Sigmoid colon (tissue), 7 donors: Measurements from ENCODE around the gene FBXO33. TPM values are rescaled to one million over a fixed set of nuclear protein-coding genes. Genes with fewer than 3 reads are reported as not detected.
A peak's percentile ranks its signal among the peaks of the same experiment; 100 is the strongest.

Source experiments
- DNase-seq: peaks from one replicate; pipeline ENCODE4 v3.0.0-alpha.2; 2019
- H3K27ac ChIP-seq, 4 donors: fragments of 200-600 bp; sonication (generic); one replicate each; pipeline ENCODE4 v1.5.1; 2016 to 2019; ENCODE audit warnings: mild to moderate bottlenecking in 1 of 4
- H3K27me3 ChIP-seq, 3 donors: fragments of 200-600 bp; sonication (generic); one replicate each; pipeline ENCODE4 v1.5.1; 2019; ENCODE audit warnings: mild to moderate bottlenecking in 1 of 3
- H3K36me3 ChIP-seq, 4 donors: fragments of 200-600 bp; sonication (generic); one replicate each; pipeline ENCODE4 v1.5.1; 2016 to 2019
- H3K4me1 ChIP-seq, 4 donors: fragments of 200-600 bp; sonication (generic); one replicate each; pipeline ENCODE4 v1.5.1; 2017 to 2019
- H3K4me3 ChIP-seq, 4 donors: fragments of 200-600 bp; sonication (generic); one replicate each; pipeline ENCODE4 v1.5.1; 2017 to 2019; ENCODE audit warnings: mild to moderate bottlenecking in 2 of 4, moderate library complexity in 1 of 4
- H3K9me3 ChIP-seq, 4 donors: fragments of 200-600 bp in 3 of 4; sonication (generic) in 3 of 4; one replicate each; pipeline versions ENCODE4 v1.5.1 to v1.6.1; 2013 to 2019
- EP300 ChIP-seq, 4 donors: sonication (generic); formaldehyde crosslinking; IDR thresholded peaks; one replicate each; pipeline ENCODE4 v1.6.1; 2017; ENCODE audit warnings: antibody characterized with exemption in 4 of 4
- POLR2A ChIP-seq, 2 donors: fragments of 450-650 bp; IDR thresholded peaks; one replicate each; pipeline ENCODE4 v1.6.1; 2016; ENCODE audit warnings: antibody characterized with exemption in 2 of 2, mild to moderate bottlenecking in 2 of 2, moderate library complexity in 2 of 2
- POLR2AphosphoS5 ChIP-seq, 4 donors: sonication (generic); formaldehyde crosslinking; IDR thresholded peaks; one replicate each; pipeline ENCODE4 v1.6.1; 2017; ENCODE audit warnings: antibody characterized with exemption in 4 of 4
- WGBS, 2 donors: extraction: QIAGEN DNeasy Blood & Tissue Kit; methylation state at CpG; one replicate each; pipeline ENCODE4 v1.1.7; 2013; 5-methylcytosine and 5-hydroxymethylcytosine counted together
- intact Hi-C: fragments of 100-400 bp; cut with DNase I; formaldehyde crosslinking; loops from one replicate; pipeline ENCODE4 v1.15.1; 2023
- polyA plus RNA-seq, 3 donors: library from polyadenylated mRNA; stranded (reverse); fragments of 200-250 nt; gene quantifications; one replicate each; pipeline ENCODE4 v1.2.3, GENCODE V29; 2013
- total RNA-seq, 4 donors: library from RNA; depleted of rRNA; stranded (reverse); fragments of >200 nt; gene quantifications; one replicate each; pipeline ENCODE4 v1.1.0, GENCODE V29; 2016
- TF ChIP-seq, protein P1 (sequence below), 4 experiments: fragments of 450-650 bp in 3 of 4; fragments of 200-600 bp in 1 of 4; IDR thresholded peaks; one replicate each; pipeline ENCODE4 v1.5.1; 2016 to 2019; ENCODE audit warnings: antibody characterized with exemption in 4 of 4, mild to moderate bottlenecking in 3 of 4, moderate library complexity in 2 of 4
- donor health status: healthy with polysubstance abuse.
- donor health status: Bipolar disorder and iron deficiency.
- donor health status: healthy.

The FBXO33 gene
- total and polyA plus RNA-seq, 7 donors, result 4.2 to 12.2 (median 7.2) TPM

DNA sequence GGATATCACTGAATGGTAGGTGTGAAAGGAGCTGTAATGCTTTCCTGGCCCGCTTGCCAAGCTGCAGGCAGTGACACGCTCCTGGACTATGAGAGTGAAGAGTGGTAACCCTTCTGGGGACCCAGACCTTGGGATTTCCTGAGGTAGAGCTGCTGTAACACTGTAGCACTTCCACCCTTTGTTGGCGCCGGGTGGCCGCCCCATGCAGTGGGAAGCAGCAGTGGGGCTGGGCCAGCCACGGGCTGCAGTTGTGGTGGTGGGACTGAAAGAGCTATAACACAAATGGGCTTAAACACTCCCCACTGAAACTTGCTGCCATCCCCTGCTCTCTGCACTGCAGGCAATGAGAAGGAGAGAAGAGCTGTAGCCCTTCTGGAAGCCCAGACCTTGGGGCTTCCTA lies 9.6 kb upstream of the FBXO33 start:
- WGBS, 2 donors, result 98% methylated on average over 6 of the region's 6 CpGs
- Histone ChIP-seq H3K36me3 (no peaks in the 10 kb centered on the region), H3K27ac (no peak overlapping the region), H3K4me1 (no peaks in the 10 kb centered on the region), H3K9me3 (no peaks in the 10 kb centered on the region), H3K4me3 (no peak overlapping the region), H3K27me3 (no peaks in the 10 kb centered on the region)
- no peak for DNase-seq
- TF ChIP-seq, protein P1, sequence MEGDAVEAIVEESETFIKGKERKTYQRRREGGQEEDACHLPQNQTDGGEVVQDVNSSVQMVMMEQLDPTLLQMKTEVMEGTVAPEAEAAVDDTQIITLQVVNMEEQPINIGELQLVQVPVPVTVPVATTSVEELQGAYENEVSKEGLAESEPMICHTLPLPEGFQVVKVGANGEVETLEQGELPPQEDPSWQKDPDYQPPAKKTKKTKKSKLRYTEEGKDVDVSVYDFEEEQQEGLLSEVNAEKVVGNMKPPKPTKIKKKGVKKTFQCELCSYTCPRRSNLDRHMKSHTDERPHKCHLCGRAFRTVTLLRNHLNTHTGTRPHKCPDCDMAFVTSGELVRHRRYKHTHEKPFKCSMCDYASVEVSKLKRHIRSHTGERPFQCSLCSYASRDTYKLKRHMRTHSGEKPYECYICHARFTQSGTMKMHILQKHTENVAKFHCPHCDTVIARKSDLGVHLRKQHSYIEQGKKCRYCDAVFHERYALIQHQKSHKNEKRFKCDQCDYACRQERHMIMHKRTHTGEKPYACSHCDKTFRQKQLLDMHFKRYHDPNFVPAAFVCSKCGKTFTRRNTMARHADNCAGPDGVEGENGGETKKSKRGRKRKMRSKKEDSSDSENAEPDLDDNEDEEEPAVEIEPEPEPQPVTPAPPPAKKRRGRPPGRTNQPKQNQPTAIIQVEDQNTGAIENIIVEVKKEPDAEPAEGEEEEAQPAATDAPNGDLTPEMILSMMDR (IDR thresholded peaks at IDR 0.05), result no peak
- TF ChIP-seq POLR2A (IDR thresholded peaks at IDR 0.05) (no peak), EP300 (IDR thresholded peaks at IDR 0.05) (no peak), POLR2AphosphoS5 (IDR thresholded peaks at IDR 0.05) (no peak)
- intact Hi-C loops, result no loop called here

DNA sequence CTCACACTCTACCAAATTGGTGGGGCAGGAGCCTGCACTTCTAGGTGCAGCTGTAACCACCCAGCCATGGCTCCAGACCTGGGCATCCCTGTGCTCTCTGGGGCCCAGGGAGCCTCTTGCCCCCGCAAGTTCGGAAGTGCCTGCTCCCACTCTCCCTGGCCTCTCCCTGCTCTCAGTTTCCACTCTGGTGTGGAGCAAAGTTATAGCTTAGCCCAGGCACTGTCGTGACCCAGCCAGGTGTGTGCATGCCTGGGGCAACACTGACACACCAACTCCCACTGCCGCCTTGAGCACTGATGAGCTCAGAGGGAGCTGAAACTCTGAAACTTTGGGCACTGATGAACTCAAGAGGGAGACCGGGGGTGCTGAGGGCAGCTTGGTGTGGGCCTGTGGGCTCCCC lies 8.7 kb upstream of the FBXO33 start:
- Histone ChIP-seq H3K9me3 (no peaks in the 10 kb centered on the region), H3K4me3 (no peak overlapping the region), H3K27ac (no peak overlapping the region), H3K4me1 (no peaks in the 10 kb centered on the region), H3K27me3 (no peaks in the 10 kb centered on the region), H3K36me3 (no peaks in the 10 kb centered on the region)
- WGBS, 2 donors, result 97 to 98% methylated on average over 5 of the region's 5 CpGs
- no peak for DNase-seq
- TF ChIP-seq POLR2A (IDR thresholded peaks at IDR 0.05) (no peak), EP300 (IDR thresholded peaks at IDR 0.05) (no peak), POLR2AphosphoS5 (IDR thresholded peaks at IDR 0.05) (no peak)
- TF ChIP-seq, protein P1 (IDR thresholded peaks at IDR 0.05), result no peak
- intact Hi-C loops, result no loop called here

- intact Hi-C loops, result no loop called here
- H3K9me3 ChIP-seq, result no peaks in the 10 kb centered on the region
Measured at GRCh38 chr14:39435241-39435640, 3.0 kb upstream of the FBXO33 start.

DNA sequence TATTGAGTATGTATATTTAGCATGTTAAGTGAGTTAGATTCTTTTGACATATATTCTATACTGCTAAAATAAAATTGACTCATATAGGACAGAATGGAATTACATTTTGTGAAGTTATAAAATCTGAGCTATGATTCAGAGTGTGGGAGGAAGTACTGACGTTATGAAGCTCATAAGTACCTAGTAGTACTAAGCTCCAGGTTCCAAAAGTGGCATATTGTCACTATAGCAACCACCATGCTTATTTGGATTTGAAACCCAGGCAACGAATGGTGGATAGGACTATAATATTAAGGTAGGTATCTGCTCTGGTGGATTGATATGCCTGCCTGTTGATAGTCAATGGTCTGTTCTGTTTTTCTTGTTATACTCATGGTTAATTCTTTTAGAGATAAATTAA lies 2.2 kb upstream of the FBXO33 start:
- H3K27me3 ChIP-seq, result no peaks in the 10 kb centered on the region
- no peak for DNase-seq
- H3K4me1 ChIP-seq, result peaks cover 0 to 28% (median 21%) of the 10 kb centered on the region in 4 donors
- H3K9me3 ChIP-seq, result no peaks in the 10 kb centered on the region
- no peaks in the 10 kb centered on the region for H3K36me3 ChIP-seq
- no peak overlapping the region for H3K27ac ChIP-seq
- intact Hi-C loops, result loop anchor here (5.0 kb wide), 1 partner anchor 332 kb away; the partner anchor contains the start of gene SEC23A
- 39 to 60% methylated on average over 2 of the region's 2 CpGs for WGBS, 2 donors
- TF ChIP-seq, protein P1 (IDR thresholded peaks at IDR 0.05), result no peak
- TF ChIP-seq EP300 (IDR thresholded peaks at IDR 0.05), result no peak
- no peak for TF ChIP-seq POLR2AphosphoS5 (IDR thresholded peaks at IDR 0.05)
- TF ChIP-seq POLR2A (IDR thresholded peaks at IDR 0.05), result no peak
- H3K4me3 ChIP-seq, result no peak overlapping the region

More at GRCh38 chr14:39435241-39435640, 3.0 kb upstream of the FBXO33 start:
- Histone ChIP-seq H3K36me3 (no peaks in the 10 kb centered on the region), H3K27me3 (no peaks in the 10 kb centered on the region), H3K4me3 (no peak overlapping the region), H3K27ac (no peak overlapping the region), H3K4me1 (peaks cover 0 to 20% (median 13%) of the 10 kb centered on the region in 4 donors)
- WGBS, 2 donors, result 94% methylated on average over 6 of the region's 6 CpGs
- TF ChIP-seq POLR2AphosphoS5 (IDR thresholded peaks at IDR 0.05), result no peak
- no peak for TF ChIP-seq POLR2A (IDR thresholded peaks at IDR 0.05)
- TF ChIP-seq EP300 (IDR thresholded peaks at IDR 0.05), result no peak
- TF ChIP-seq, protein P1 (IDR thresholded peaks at IDR 0.05), result no peak
- DNase-seq, result no peak

DNA sequence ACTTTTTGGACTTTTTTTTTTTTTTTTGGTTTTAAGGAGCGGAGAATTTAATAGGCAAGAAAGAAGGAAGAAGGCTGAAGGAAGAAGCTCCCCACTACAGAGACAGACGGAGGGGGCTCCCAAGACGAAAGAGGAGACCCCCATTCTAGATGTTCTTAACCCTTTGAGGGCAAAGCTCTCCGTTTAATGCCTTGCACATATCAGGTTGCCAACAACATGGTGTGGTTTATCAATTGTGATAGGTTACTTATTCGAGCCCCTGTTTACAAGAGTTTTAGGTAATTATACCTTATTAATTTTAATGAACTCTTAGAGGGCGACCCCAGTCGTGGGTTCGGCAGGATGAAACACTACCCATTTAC lies 1.2 kb upstream of the FBXO33 start:
- Histone ChIP-seq H3K36me3 (no peaks in the 10 kb centered on the region), H3K9me3 (no peaks in the 10 kb centered on the region), H3K27ac (peak overlapping the region; percentile 92 to 95 (median 94)), H3K27me3 (no peaks in the 10 kb centered on the region), H3K4me3 (peak overlapping the region; percentile 53 to 95 (median 88)), H3K4me1 (peaks cover 0 to 38% (median 31%) of the 10 kb centered on the region in 4 donors)
- WGBS, 2 donors, result 5 to 20% methylated on average over 8 of the region's 8 CpGs
- intact Hi-C loops, result loop anchor here (5.0 kb wide), 1 partner anchor 331 kb away; the partner anchor contains the start of gene SEC23A
- no peak for DNase-seq
- TF ChIP-seq, protein P1 (IDR thresholded peaks at IDR 0.05), result no peak
- TF ChIP-seq POLR2A (IDR thresholded peaks at IDR 0.05), result no peak
